RKO (cell line): ENCODE measurements around the gene STMP1.
A peak's percentile ranks its signal among the peaks of the same experiment; 100 is the strongest.
"Not testable (repeated sequence)": the region's sequence is repeated elsewhere in the genome, so short reads cannot be mapped to it uniquely, and the experiment has no call there.

Experiments
- DNase-seq: peaks from one replicate; pipeline ENCODE4 v3.0.0-alpha.2; 2016; ENCODE audit warnings: low spot score

Gene STMP1

GRCh38 chr7:135662373-135663114, at the start of gene STMP1:
STMP1 (plus strand) TSS chr7:135662514.
- DNase-seq: peak; percentile 98

- no peak for DNase-seq
These were observed 46.2 kb upstream of the STMP1 start for GRCh38 chr7:135616136-135616535.

DNA sequence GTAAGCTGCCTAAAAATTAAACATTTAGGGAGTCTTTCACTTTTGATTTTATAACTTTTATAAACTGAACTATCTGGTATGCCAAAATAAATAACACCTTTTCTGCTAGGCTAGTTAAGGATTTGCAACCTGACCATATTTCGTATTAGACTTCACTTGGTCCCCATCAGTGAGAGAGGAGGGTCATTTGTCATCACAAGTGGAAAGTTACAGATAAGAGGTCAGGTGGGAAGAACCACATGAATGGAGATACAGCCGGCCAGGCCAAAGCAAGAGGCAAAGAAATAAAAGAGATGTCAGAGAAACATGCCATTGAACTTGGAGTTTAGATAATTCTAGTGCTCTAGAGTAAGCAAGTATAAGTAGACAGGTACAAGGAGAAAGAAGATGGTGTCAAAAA, 44.5 kb upstream of the STMP1 start:
- DNase-seq: no peak

DNA sequence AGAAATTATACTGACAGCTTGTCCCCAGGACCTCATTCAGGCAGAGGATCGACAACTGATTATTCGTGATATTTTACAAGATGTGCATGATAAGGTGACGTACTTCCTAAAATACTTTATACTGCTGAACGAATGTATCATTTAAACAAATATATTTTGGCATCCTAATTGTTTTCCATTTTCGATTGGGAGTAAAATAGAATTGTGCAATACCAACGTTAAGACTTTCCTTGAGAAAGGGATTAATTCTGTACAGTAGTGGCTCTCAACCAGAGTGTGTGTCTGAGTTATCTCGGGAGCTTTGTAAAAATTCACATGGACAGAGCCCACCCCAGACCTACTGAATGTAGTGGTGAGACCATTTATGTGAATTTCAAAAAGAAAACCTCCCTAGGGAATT, 43.8 kb upstream of the STMP1 start:
- DNase-seq: no peak

- DNase-seq: no peak
These were observed 41.9 kb upstream of the STMP1 start for GRCh38 chr7:135620447-135620846.

GRCh38 chr7:135620980-135621850, 41.1 kb upstream of the STMP1 start:
- DNase-seq: peak; percentile 92

DNA sequence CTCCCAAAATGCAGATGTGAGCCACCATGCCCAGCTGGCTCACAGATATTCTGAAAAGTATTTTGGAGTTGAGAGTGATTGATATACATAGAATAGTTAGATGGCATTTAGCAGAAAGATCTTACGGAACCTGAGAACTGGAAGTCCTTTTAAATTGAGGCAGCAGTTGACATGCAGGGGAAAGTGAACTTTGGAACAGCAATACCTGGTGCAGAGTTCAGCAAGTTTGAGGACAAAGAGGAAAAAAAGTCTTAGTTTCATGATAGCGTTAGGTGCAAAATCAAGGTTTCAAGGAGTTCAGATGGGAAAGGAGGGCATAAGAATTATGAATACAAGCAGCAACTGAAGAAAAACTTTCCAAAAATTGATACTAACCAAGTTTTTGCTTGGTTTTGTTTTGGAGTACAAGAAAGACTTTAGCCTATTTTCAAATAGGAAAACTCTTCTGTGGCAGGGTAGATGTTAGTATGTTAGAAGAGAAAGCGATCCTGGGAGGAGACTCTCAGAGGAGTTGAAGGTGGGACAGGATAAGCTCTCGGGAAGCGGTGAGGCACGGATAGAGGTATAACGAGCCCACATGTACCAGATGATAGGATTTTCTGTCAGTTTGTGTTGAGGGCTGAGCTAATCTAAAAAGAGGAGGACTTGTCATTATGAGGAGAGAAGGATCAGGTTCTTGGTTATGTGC, 28.0 kb upstream of the STMP1 start:
- DNase-seq: no peak

- not testable (repeated sequence) for DNase-seq
These were observed 22.6 kb upstream of the STMP1 start for GRCh38 chr7:135639690-135640089.

DNA sequence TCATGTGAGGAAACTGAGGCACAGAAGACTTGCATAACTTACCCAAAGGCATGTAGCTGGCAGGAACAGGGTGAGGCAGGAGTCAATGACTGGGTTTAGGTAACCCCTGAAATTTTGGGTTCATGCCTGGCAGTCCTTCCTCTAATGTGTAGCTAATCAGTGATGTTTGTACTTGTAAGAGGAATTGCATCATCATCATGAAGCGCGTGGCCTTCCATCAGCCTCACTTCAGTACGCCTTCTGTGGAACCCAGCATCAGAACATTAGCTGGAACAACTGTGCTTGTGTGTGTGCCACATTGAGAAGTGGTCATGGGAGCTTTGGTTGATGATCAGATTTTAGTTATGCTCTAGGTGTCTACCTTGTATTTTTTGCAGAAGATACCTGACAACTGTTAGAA, 18.2 kb upstream of the STMP1 start:
- DNase-seq: no peak

DNA sequence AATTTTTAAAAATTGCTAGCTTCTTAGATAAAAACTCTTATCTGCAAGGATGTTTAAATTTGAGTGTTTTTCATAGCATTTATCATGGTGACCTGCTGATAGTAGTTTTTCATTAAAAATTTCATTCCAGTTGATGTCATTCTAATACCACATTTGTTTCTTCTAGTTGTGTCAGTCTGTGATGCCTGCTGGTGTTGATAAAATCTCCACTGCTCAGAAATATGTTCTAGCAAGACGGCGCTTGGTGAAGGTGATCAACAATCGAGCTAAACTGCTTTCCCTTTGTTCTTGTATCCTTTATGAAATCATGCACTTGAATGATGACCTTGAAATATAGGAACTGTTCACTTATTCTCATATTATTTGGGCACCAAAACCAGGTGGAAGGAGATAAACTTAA, 17.6 kb upstream of the STMP1 start:
- DNase-seq: no peak

DNA sequence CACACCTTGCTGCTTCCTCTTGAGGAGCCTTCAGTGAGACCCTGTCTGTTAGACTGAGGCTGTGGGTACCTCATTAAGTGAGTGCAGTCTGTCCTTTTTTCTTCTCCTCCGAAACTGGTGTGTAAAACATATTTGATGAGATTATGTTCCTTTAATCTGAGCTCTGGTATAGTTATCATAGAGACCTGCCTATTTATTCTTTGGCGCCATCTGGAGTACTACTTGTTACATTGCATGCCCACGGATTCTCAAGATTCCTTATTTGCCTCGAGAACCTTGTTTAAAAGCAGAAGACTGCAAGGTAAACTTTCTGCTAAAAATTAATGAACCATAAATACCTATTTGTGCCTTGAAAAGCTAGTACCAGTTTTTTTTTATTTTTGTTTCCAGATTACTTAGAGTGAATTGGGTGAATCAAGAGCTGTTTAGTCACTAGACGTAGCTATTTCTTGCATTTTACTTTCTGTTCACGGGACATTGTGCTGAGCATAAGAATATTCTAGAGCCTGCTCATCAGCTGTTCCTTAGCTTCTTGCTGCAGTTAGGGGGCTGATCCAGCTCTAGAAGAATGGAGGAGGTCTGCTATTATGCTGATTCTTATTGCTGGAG, 16.9 kb upstream of the STMP1 start:
- DNase-seq: peak; percentile 81

- no peak for DNase-seq
These were observed 14.6 kb upstream of the STMP1 start for GRCh38 chr7:135647755-135648154.

GRCh38 chr7:135648235-135648634, 14.1 kb upstream of the STMP1 start:
- DNase-seq: no peak

- peak; percentile 77 for DNase-seq
These were observed 11.3 kb upstream of the STMP1 start for GRCh38 chr7:135650831-135651573.

- DNase-seq: no peak
These were observed 8.8 kb upstream of the STMP1 start for GRCh38 chr7:135653340-135654080.

DNA sequence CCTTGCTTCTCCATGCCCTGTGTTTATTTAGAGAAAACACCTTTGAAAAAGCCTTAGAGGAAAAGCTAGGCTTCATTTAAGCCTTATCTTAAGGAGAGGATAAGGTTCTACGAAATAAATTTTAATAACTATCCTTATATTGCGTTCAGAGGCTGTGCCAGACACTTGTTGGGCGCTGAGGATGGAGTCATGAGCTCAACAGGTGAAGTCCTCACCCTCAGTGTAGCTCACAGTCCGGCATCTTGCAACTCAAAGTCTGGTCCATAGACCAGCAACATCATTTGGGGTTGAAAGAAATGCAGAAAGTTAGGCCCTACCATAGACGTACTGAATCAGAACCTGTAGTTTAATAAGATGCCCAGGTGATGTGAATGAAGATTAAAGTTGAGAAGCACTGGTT, 3.8 kb upstream of the STMP1 start:
- no peak for DNase-seq

- no peak for DNase-seq
These were observed 3.0 kb upstream of the STMP1 start for GRCh38 chr7:135659159-135659846.

DNA sequence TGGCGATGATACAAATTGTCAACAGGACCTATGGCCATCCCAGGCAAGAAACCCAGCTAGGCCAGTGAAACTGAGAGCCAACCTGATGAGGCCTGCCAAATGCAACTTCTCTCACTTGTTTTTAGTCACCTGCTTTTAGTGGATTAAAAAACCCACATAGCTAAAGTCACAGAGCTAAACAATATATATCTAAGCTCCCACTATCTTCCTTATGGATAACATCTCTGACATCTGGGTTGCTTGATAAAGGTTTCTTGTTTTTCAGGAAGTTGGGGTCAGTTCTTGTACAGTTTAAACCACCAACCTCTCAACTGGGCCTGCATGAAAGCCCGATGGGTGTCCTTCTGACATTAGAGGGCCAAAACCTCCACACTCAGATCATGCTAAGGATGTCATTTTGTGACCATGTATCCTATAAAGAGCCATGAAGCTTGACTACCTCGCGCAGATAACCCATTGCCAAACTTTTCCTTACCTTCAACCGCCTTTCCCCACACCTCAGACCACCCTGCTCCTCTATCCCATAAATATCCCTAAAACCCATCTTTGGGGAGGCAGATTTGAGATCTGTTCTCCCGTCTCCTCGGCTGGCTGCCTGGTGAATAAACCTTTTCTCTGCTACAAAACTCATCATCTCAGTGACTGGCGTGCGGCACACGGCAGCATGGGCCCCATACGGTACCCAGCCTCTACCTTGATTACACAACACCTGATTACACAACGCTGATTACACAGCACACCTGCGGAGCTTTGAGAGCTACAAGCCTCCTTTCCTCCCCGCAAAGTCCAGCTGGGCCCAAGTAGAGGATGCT, 797 bp upstream of the STMP1 start:
- peak; percentile 43 for DNase-seq

- no peak for DNase-seq
These were observed 266 bp upstream of the STMP1 start for GRCh38 chr7:135662123-135662372.
